HepG2 (cell line): ENCODE results near the gene MUC6. TPM values are rescaled to one million over a fixed set of nuclear protein-coding genes. Genes with fewer than 3 reads are reported as not detected.

ENCODE experiments used
- ATAC-seq: fragments of 200-7000 bp; cut with Tn5 transposase; 3 replicates; pipeline ENCODE4 v1.9.1; 2020; ENCODE audit warnings: mild to moderate bottlenecking, moderate library complexity
- BruUV-seq: library from RNA; stranded (reverse); fragments of 400-500 nt; replicated peaks from 2 replicates; lab custom pipeline; 2021; lab: Mats Ljungman, UMichigan
- CTCF ChIA-PET: fragments of 300-600 bp; formaldehyde crosslinking; extraction: SDS; loops from one replicate; lab custom pipeline; 2021; ENCODE audit warnings: low total read pairs, inconsistent platforms, low intra/inter-chr PET ratio; lab: Yijun Ruan, JAX
- POLR2A ChIA-PET: fragments of 350-600 bp; sonication (Branson Sonifier 250); formaldehyde crosslinking; loops from one replicate; lab custom pipeline; 2020; ENCODE audit warnings: antibody characterized with exemption, inconsistent platforms; lab: Yijun Ruan, JAX
- DNase-seq: peaks from one replicate; pipeline ENCODE4 v3.0.0-alpha.2; 2015; ENCODE audit warnings: low spot score
- FAIRE-seq: peaks from 3 replicates; lab custom pipeline; 2011; peaks lifted over from hg19 to GRCh38; lab: Jason Lieb, UNC
- H2AFZ ChIP-seq: one replicate; pipeline ENCODE4 v1.6.1; 2011; ENCODE audit warnings: low read length, inconsistent platforms
- H3K27ac ChIP-seq: fragments of 300-600 bp; 3 replicates; pipeline ENCODE4 v1.8.0; 2011; ENCODE audit warnings: mixed run types, mild to moderate bottlenecking, mixed read lengths, low read length, inconsistent platforms; ENCODE audit not compliant: insufficient read depth; ENCODE audit errors: extremely low read length
- H3K27me3 ChIP-seq, 2 experiments: fragments of 200-600 bp in 1 of 2; 2 replicates in 1 of 2; 3 replicates in 1 of 2; pipeline versions ENCODE4 v1.6.0 to v1.8.0; 2011; ENCODE audit warnings: low read length in 2 of 2, mild to moderate bottlenecking in 2 of 2, moderate library complexity in 2 of 2, inconsistent platforms in 1 of 2; ENCODE audit not compliant: insufficient read depth in 2 of 2, control insufficient read depth in 1 of 2
- H3K36me3 ChIP-seq, 2 experiments: fragments of 200-600 bp in 1 of 2; replicated peaks in 1 of 2; 2 replicates in 1 of 2; 3 replicates in 1 of 2; pipeline versions ENCODE4 v1.5.1 to v1.8.0; 2011; ENCODE audit warnings: low read length in 2 of 2, inconsistent platforms in 1 of 2; ENCODE audit not compliant: insufficient read depth in 2 of 2, control insufficient read depth in 1 of 2
- H3K4me1 ChIP-seq: 2 replicates; pipeline ENCODE4 v1.5.1; 2012; ENCODE audit warnings: low read length, inconsistent platforms; ENCODE audit not compliant: insufficient read depth
- H3K4me2 ChIP-seq: 2 replicates; pipeline ENCODE4 v1.6.0; 2011; ENCODE audit warnings: low read depth, low read length, inconsistent platforms
- H3K4me3 ChIP-seq, 3 experiments: fragments of 200-600 bp in 1 of 3; sonication (generic), shearing (Covaris generic) in 1 of 3; replicated peaks in 1 of 3; 2 replicates each; pipeline ENCODE4 v1.5.1; 2011 to 2016; ENCODE audit warnings: low read length in 3 of 3, inconsistent platforms in 2 of 3, low read depth in 2 of 3, mild to moderate bottlenecking in 2 of 3, control low read depth in 1 of 3, mixed read lengths in 1 of 3; ENCODE audit not compliant: insufficient read depth in 1 of 3
- H3K79me2 ChIP-seq: one replicate; pipeline ENCODE4 v1.6.1; 2011; ENCODE audit warnings: low read length, inconsistent platforms; ENCODE audit not compliant: insufficient read depth
- H3K9ac ChIP-seq: 2 replicates; pipeline ENCODE4 v1.6.0; 2011; ENCODE audit warnings: mild to moderate bottlenecking, low read depth, low read length, inconsistent platforms; ENCODE audit not compliant: insufficient read depth
- H3K9me3 ChIP-seq: 2 replicates; pipeline ENCODE4 v1.5.1; 2012; ENCODE audit warnings: mild to moderate bottlenecking, low read length
- H4K20me1 ChIP-seq: 2 replicates; pipeline ENCODE4 v1.6.0; 2011; ENCODE audit warnings: inconsistent platforms, mild to moderate bottlenecking, low read length, moderate library complexity; ENCODE audit not compliant: insufficient read depth
- BHLHE40 ChIP-seq: IDR thresholded peaks from 2 replicates; pipeline ENCODE4 v1.6.1; 2011; ENCODE audit warnings: low read length, improper control_type of control experiment
- HDAC6 ChIP-seq: fragments of 200-600 bp; sonication (generic); IDR thresholded peaks from 2 replicates; pipeline ENCODE4 v1.7.0; 2017; ENCODE audit warnings: mild to moderate bottlenecking, antibody characterized with exemption, low read length, low read depth
- RELA ChIP-seq: sonication (generic); formaldehyde crosslinking; IDR thresholded peaks from 2 replicates; pipeline ENCODE4 v1.4.0; 2020; ENCODE audit warnings: missing genetic modification reagents
- RFXANK ChIP-seq: IDR thresholded peaks from 2 replicates; pipeline ENCODE4 v1.6.1; 2016
- ZNF563 ChIP-seq: sonication (generic); formaldehyde crosslinking; IDR thresholded peaks from 2 replicates; pipeline ENCODE4 v1.8.0; 2022; ENCODE audit warnings: mild to moderate bottlenecking, moderate library complexity, missing genetic modification reagents
- ZNF746 ChIP-seq: sonication (generic); formaldehyde crosslinking; IDR thresholded peaks from 2 replicates; pipeline ENCODE4 v1.8.0; 2022; ENCODE audit warnings: mild to moderate bottlenecking, missing genetic modification reagents
- ZNF816 ChIP-seq: sonication (generic); formaldehyde crosslinking; IDR thresholded peaks from 2 replicates; pipeline ENCODE4 v1.8.0; 2022; ENCODE audit warnings: missing genetic modification reagents, mild to moderate bottlenecking, borderline replicate concordance
- ZNF83 ChIP-seq: sonication (generic); formaldehyde crosslinking; IDR thresholded peaks from 2 replicates; pipeline ENCODE4 v1.4.0; 2020; ENCODE audit warnings: missing genetic modification reagents, mild to moderate bottlenecking, borderline replicate concordance
- ZNF891 ChIP-seq: sonication (generic); formaldehyde crosslinking; IDR thresholded peaks from 2 replicates; pipeline ENCODE4 v1.5.0; 2020; ENCODE audit warnings: mild to moderate bottlenecking, missing genetic modification reagents
- WGBS: methylation state at CpG from one replicate; pipeline ENCODE4 v1.1.6; 2017; ENCODE audit warnings: low lambda C conversion rate; 5-methylcytosine and 5-hydroxymethylcytosine counted together
- in situ Hi-C: cut with HindIII; loops from 2 replicates; pipeline ENCODE4 v1.10.0; 2017; ENCODE audit warnings: low pct_unique_long_range_greater_than_20kb; ENCODE audit not compliant: extremely low pct_ligation_motif_present
- intact Hi-C: fragments of 100-400 bp; cut with micrococcal nuclease; formaldehyde crosslinking; loops from one replicate; pipeline ENCODE4 v1.10.0; 2022; ENCODE audit not compliant: unreplicated experiment
- polyA plus RNA-seq, 8 experiments: library from polyadenylated mRNA; depleted of rRNA in 3 of 8; stranded (reverse) in 7 of 8; unstranded in 1 of 8; fragments of >200 nt; fragmentation: Illumina TruSeq in 4 of 8; extraction: Trizol in 4 of 8; gene quantifications; 2 replicates each; pipeline versions ENCODE4 v1.2.1 to v1.2.3, GENCODE V29; 2011 to 2016; ENCODE audit warnings: low read depth in 4 of 8, missing spikeins in 1 of 8, mixed read lengths in 1 of 8; ENCODE audit not compliant: insufficient read depth in 1 of 8
- total RNA-seq, 5 experiments: library from RNA; depleted of rRNA; stranded (reverse); fragments of >200 nt; fragmentation: Illumina TruSeq; extraction: Trizol; gene quantifications; 2 replicates each; pipeline ENCODE4 v1.2.3, GENCODE V29; 2016; ENCODE audit warnings: low read depth in 1 of 5
- TF ChIP-seq, protein P1 (sequence below): IDR thresholded peaks from 2 replicates; pipeline ENCODE4 v1.6.1; 2016; ENCODE audit warnings: mild to moderate bottlenecking, missing biosample characterization, missing genetic modification reagents
- TF ChIP-seq, protein P2 (sequence below): IDR thresholded peaks from 2 replicates; pipeline ENCODE4 v1.6.1; 2018; ENCODE audit warnings: missing genetic modification reagents, mild to moderate bottlenecking, missing compliant biosample characterization

MUC6 gene
- total and polyA plus RNA-seq, 2 of the 13 experiments (the other 11 are each of a cell fraction or from before 2014, with no cell fraction given), result not detected

DNA sequence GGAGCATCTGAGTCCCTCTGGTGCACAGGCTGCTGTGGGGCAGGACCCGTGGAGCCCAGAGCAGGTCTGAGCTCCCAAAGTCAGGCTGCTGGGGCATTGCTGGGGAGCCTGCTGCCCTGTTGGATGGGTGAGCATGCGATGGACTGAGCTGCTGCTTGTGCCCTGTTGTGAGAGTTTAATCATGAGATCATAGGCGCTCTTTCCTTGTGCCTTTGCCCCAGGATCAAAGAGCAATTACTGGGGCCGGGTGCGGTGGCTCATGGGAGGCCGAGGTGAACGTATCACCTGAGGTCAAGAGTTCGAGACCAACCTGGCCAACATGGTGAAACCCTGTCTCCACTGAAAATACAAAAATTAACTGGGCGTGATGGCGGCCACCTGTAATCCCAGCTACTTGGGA, 37.5 kb downstream of the MUC6 start (continued):
- TF ChIP-seq, protein P1, sequence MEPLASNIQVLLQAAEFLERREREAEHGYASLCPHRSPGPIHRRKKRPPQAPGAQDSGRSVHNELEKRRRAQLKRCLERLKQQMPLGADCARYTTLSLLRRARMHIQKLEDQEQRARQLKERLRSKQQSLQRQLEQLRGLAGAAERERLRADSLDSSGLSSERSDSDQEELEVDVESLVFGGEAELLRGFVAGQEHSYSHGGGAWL (CRISPR knock-in tag), result no peak

DNA sequence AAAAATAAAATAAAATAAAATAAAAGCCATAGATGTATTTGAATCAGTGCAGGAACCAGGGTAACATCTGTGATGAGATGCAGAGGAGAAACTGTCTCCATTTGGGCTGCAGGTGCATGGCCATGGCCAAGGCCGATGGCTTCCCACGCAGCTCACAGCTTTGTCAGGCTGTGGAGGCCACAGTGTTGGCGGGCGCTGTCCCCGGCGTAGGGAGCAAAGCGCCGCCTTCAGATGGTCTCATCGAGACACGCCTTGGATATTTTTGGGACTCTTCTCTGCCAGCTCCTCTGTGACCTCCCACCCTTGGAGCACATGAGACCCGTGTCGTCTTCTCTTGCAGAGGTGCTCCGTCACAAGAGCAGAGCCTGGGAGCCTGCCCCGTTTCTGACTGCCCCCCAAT, 38.6 kb downstream of the MUC6 start:
- H3K27ac ChIP-seq, result no peak overlapping the region
- no peaks in the 10 kb centered on the region for H3K9me3 ChIP-seq
- peaks cover 23 to 44% of the 10 kb centered on the region in 2 experiments; a peak in 4 of 5 replicates for H3K36me3 ChIP-seq
- H3K4me3 ChIP-seq, result no peak overlapping the region
- DNase-seq (no peak), ATAC-seq (no peak), FAIRE-seq (no peak)
- ChIA-PET POLR2A (no interaction called here), CTCF (no interaction called here)
- no peak overlapping the region for H2AFZ ChIP-seq
- no peak overlapping the region for H3K9ac ChIP-seq
- no peaks in the 10 kb centered on the region for H3K79me2 ChIP-seq
- in situ Hi-C loops, result no loop called here
- TF ChIP-seq RFXANK (no peak), ZNF563 (CRISPR knock-in tag) (no peak), ZNF891 (no peak), ZNF83 (CRISPR knock-in tag) (no peak), BHLHE40 (no peak), ZNF746 (CRISPR knock-in tag) (no peak), ZNF816 (no peak), RELA (no peak), HDAC6 (no peak)
- TF ChIP-seq, protein P2, sequence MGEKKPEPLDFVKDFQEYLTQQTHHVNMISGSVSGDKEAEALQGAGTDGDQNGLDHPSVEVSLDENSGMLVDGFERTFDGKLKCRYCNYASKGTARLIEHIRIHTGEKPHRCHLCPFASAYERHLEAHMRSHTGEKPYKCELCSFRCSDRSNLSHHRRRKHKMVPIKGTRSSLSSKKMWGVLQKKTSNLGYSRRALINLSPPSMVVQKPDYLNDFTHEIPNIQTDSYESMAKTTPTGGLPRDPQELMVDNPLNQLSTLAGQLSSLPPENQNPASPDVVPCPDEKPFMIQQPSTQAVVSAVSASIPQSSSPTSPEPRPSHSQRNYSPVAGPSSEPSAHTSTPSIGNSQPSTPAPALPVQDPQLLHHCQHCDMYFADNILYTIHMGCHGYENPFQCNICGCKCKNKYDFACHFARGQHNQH, result no peak
- no peaks in the 10 kb centered on the region for H3K4me1 ChIP-seq
- no TSS peak for BruUV-seq
- intact Hi-C loops, result no loop called here
- H4K20me1 ChIP-seq, result 0 out of 2 replicates have a peak, but pooled peaks cover 2% of the 10 kb centered on the region
- H3K27me3 ChIP-seq, result no peaks in the 10 kb centered on the region
- WGBS, result 97% methylated on average over 10 of the region's 14 CpGs
- no peak overlapping the region for H3K4me2 ChIP-seq
